GM12878 (cell line): ENCODE data around the gene CUL4A. TPM values are rescaled to one million over a fixed set of nuclear protein-coding genes. Genes with fewer than 3 reads are reported as not detected.
A peak's percentile ranks its signal among the peaks of the same experiment; 100 is the strongest.

Experiments used
- ATAC-seq: fragments of 200-7000 bp; cut with Tn5 transposase; 3 replicates; pipeline ENCODE4 v1.9.1; 2020; ENCODE audit warnings: mild to moderate bottlenecking, moderate library complexity
- BruUV-seq: library from RNA; stranded (reverse); fragments of 400-500 nt; replicated peaks from 2 replicates; lab custom pipeline; 2021; lab: Mats Ljungman, UMichigan
- CTCF ChIA-PET: fragments of 300-600 bp; sonication (Branson Sonifier 250); formaldehyde crosslinking; extraction: SDS; loops from one replicate; lab custom pipeline; 2021; ENCODE audit warnings: inconsistent platforms; lab: Yijun Ruan, JAX
- POLR2A ChIA-PET: fragments of 350-600 bp; formaldehyde crosslinking; extraction: SDS; loops from one replicate; lab custom pipeline; 2021; ENCODE audit warnings: inconsistent platforms; lab: Charles Lee
- RAD21 ChIA-PET: fragments of 300-600 bp; sonication (Branson Sonifier 250); formaldehyde crosslinking; loops from one replicate; lab custom pipeline; 2023; ENCODE audit warnings: antibody characterized with exemption; ENCODE audit not compliant: unreplicated experiment; lab: Charles Lee
- SMC1A ChIA-PET: fragments of 300-600 bp; sonication (Branson Sonifier 250); formaldehyde crosslinking; loops from one replicate; lab custom pipeline; 2023; ENCODE audit not compliant: unreplicated experiment, uncharacterized antibody; lab: Charles Lee
- DNase-seq: peaks from one replicate; pipeline ENCODE4 v3.0.0-alpha.2; 2011; ENCODE audit warnings: low read depth, low spot score
- FAIRE-seq: peaks from 3 replicates; lab custom pipeline; 2011; peaks lifted over from hg19 to GRCh38; lab: Jason Lieb, UNC
- H2AFZ ChIP-seq: 2 replicates; pipeline ENCODE4 v1.6.0; 2011; ENCODE audit warnings: low read depth, low read length, control low read depth; ENCODE audit not compliant: control insufficient read depth
- H3K27ac ChIP-seq: 2 replicates; pipeline ENCODE4 v1.5.1; 2011; ENCODE audit warnings: control low read depth; ENCODE audit not compliant: control insufficient read depth, insufficient read depth
- H3K27me3 ChIP-seq, 2 experiments: replicated peaks in 1 of 2; 2 replicates each; pipeline versions ENCODE4 v1.6.0 to v1.6.1; 2011; ENCODE audit warnings: low read length in 1 of 2; ENCODE audit not compliant: control insufficient read depth in 2 of 2, insufficient read depth in 2 of 2
- H3K36me3 ChIP-seq, 2 experiments: 2 replicates each; pipeline ENCODE4 v1.5.1; 2011; ENCODE audit warnings: low read length in 1 of 2; ENCODE audit not compliant: control insufficient read depth in 2 of 2, insufficient read depth in 2 of 2
- H3K4me1 ChIP-seq: 2 replicates; pipeline ENCODE4 v1.6.1; 2011; ENCODE audit warnings: mild to moderate bottlenecking, low read length, moderate library complexity, mixed read lengths; ENCODE audit not compliant: control insufficient read depth, insufficient read depth
- H3K4me2 ChIP-seq: 2 replicates; pipeline ENCODE4 v1.6.0; 2011; ENCODE audit warnings: control low read depth; ENCODE audit not compliant: control insufficient read depth, insufficient read depth
- H3K4me3 ChIP-seq: fragments of 200-600 bp; sonication (generic); 2 replicates; pipeline ENCODE4 v1.5.1; 2016
- H3K79me2 ChIP-seq: 2 replicates; pipeline ENCODE4 v1.6.0; 2011; ENCODE audit warnings: low read length; ENCODE audit not compliant: control insufficient read depth, insufficient read depth
- H3K9ac ChIP-seq: 2 replicates; pipeline ENCODE4 v1.8.0; 2011; ENCODE audit warnings: low read length, control low read depth, mixed read lengths; ENCODE audit not compliant: control insufficient read depth, insufficient read depth
- H3K9me3 ChIP-seq: replicated peaks from 3 replicates; pipeline ENCODE4 v1.5.1; 2011; ENCODE audit warnings: mild to moderate bottlenecking, low read length; ENCODE audit not compliant: control insufficient read depth, insufficient read depth
- H4K20me1 ChIP-seq: 2 replicates; pipeline ENCODE4 v1.6.0; 2011; ENCODE audit not compliant: control insufficient read depth, insufficient read depth
- BACH1 ChIP-seq: fragments of 450-650 bp; IDR thresholded peaks from 2 replicates; pipeline ENCODE4 v1.6.1; 2017; ENCODE audit warnings: mild to moderate bottlenecking, borderline replicate concordance
- BCL3 ChIP-seq: IDR thresholded peaks from 2 replicates; pipeline ENCODE4 v1.6.1; 2011; ENCODE audit warnings: borderline replicate concordance, low read depth, mild to moderate bottlenecking, moderate library complexity, low read length; ENCODE audit not compliant: insufficient read depth, poor library complexity, severe bottlenecking
- CREB1 ChIP-seq: IDR thresholded peaks from 2 replicates; pipeline ENCODE4 v1.6.1; 2012; ENCODE audit warnings: low read depth, mild to moderate bottlenecking, inconsistent platforms
- MTA3 ChIP-seq: IDR thresholded peaks from 2 replicates; pipeline ENCODE4 v1.6.1; 2012; ENCODE audit warnings: low read length, inconsistent platforms, borderline replicate concordance
- NFXL1 ChIP-seq: fragments of 450-650 bp; IDR thresholded peaks from 2 replicates; pipeline ENCODE4 v1.6.1; 2017; ENCODE audit warnings: antibody characterized with exemption, mild to moderate bottlenecking, borderline replicate concordance
- TCF3 ChIP-seq: IDR thresholded peaks from 2 replicates; pipeline ENCODE4 v1.6.1; 2012; ENCODE audit warnings: low read depth, mild to moderate bottlenecking, low read length, borderline replicate concordance; ENCODE audit not compliant: insufficient read depth
- WGBS: methylation state at CpG from one replicate; pipeline ENCODE4 v1.1.6; 2016; ENCODE audit warnings: low lambda C conversion rate; ENCODE audit not compliant: insufficient replicate concordance, insufficient coverage; ENCODE audit errors: missing lambda C conversion rate; 5-methylcytosine and 5-hydroxymethylcytosine counted together
- in situ Hi-C: fragments of 300-500 bp; cut with MboI; formaldehyde crosslinking; loops from 9 replicates; pipeline ENCODE4 v1.14.3; 2018; ENCODE audit warnings: mixed read lengths
- intact Hi-C: fragments of 100-400 bp; cut with micrococcal nuclease; formaldehyde crosslinking; loops from one replicate; pipeline ENCODE4 v1.14.2; 2022; ENCODE audit not compliant: unreplicated experiment
- polyA plus RNA-seq, 11 experiments: library from polyadenylated mRNA; depleted of rRNA in 4 of 11; unstranded in 6 of 11; stranded (reverse) in 5 of 11; fragments of >200 nt; fragmentation: Nextera tagmentation in 4 of 11; fragmentation: Illumina TruSeq in 1 of 11; extraction: Ambion mirVana in 4 of 11; extraction: Trizol in 1 of 11; gene quantifications; 1 replicate in 1 of 11; 2 replicates in 10 of 11; pipeline versions ENCODE4 v1.2.1 to v1.2.3, GENCODE V29; 2011 to 2016; ENCODE audit warnings: inconsistent platforms in 2 of 11, missing spikeins in 2 of 11, low read depth in 1 of 11
- total RNA-seq, 4 experiments: library from RNA; depleted of rRNA in 3 of 4; stranded (reverse); fragments of >200 nt in 3 of 4; fragmentation: Illumina TruSeq in 1 of 4; extraction: Trizol in 1 of 4; gene quantifications; 2 replicates each; pipeline versions ENCODE4 v1.2.1 to v1.2.3, GENCODE V29; 2013 to 2021

CUL4A gene
- total and polyA plus RNA-seq, 10 of the 15 experiments (the other 5 are each of a cell fraction or from before 2014, with no cell fraction given), result 19.7 to 74.3 (median 55.6) TPM

- H3K27me3 ChIP-seq, result no peaks in the 10 kb centered on the region
- WGBS, result 87% methylated on average over 5 of the region's 5 CpGs
- RAD21 ChIA-PET, result no interaction called here
- no peak overlapping the region for H2AFZ ChIP-seq
- no peaks in the 10 kb centered on the region for H3K9me3 ChIP-seq
- SMC1A ChIA-PET, result no interaction called here
- intact Hi-C loops (loop anchor here (10.0 kb wide), 1 partner anchor 260 kb away; no protein-coding TSS in a partner anchor), in situ Hi-C loops (no loop called here)
- DNase-seq, result no peak
- TF ChIP-seq TCF3 (no peak), CREB1 (no peak), NFXL1 (no peak)
- no TSS peak for BruUV-seq
- CTCF ChIA-PET, result interaction anchor here (0.6 kb wide), 1 partner anchor 94 kb away, joined by 3 read pairs; no protein-coding TSS in a partner anchor
- no peak overlapping the region for H3K9ac ChIP-seq
- no peak overlapping the region for H3K27ac ChIP-seq
- H3K36me3 ChIP-seq, result peaks cover 0 to 1% of the 10 kb centered on the region in 2 experiments; a peak in 2 of 4 replicates
- no peak overlapping the region for H3K4me3 ChIP-seq
- FAIRE-seq, result no peak
- H4K20me1 ChIP-seq, result no peaks in the 10 kb centered on the region
- no peak for ATAC-seq
- POLR2A ChIA-PET, result interaction anchor here (1.0 kb wide), 1 partner anchor 19 kb away, joined by 3 read pairs; no protein-coding TSS in a partner anchor
- no peaks in the 10 kb centered on the region for H3K4me1 ChIP-seq
- no peak overlapping the region for H3K4me2 ChIP-seq
- H3K79me2 ChIP-seq, result peaks cover 47% of the 10 kb centered on the region
Observed at GRCh38 chr13:113204378-113204734, 5.1 kb upstream of the CUL4A start.

DNA sequence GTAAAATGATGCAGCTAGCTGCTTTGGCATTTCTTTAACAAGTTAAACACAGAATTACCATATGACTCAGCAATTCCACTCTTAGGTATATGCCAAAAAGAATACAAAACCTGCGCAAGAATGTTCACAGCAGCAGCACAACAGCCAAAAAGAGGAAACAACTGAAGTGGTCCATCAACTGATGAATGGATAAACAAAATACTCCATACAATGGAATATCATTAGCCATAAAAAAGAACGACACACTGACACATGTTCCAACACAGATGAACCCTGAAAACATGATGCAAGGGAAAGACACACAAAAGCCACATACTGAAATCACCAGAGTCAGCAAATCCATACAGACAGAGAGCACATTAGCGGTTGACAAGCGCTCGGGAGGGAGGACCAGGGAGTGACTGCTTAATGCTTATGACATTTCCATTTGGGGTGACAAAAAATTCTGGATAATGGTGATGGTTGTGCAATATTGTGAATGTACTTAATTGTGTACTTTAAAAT is 3.9 kb upstream of the CUL4A start:
- ChIA-PET RAD21 (no interaction called here), POLR2A (no interaction called here), CTCF (no interaction called here), SMC1A (no interaction called here)
- intact Hi-C loops (loop anchor here (5.0 to 10.0 kb wide), 3 partner anchors 53 to 377 kb away; partner anchors contain the start of gene TFDP1), in situ Hi-C loops (no loop called here)
- H3K27me3 ChIP-seq, result no peaks in the 10 kb centered on the region
- H3K4me2 ChIP-seq, result peak overlapping the region; percentile 37
- FAIRE-seq, result no peak
- no peak for ATAC-seq
- TF ChIP-seq BACH1 (peak; percentile 64; the same call in 1 of the 2 replicates), MTA3 (no peak), BCL3 (no peak)
- H3K4me1 ChIP-seq, result no peaks in the 10 kb centered on the region
- peaks cover 56% of the 10 kb centered on the region for H3K79me2 ChIP-seq
- no peaks in the 10 kb centered on the region for H4K20me1 ChIP-seq
- H3K27ac ChIP-seq, result no peak overlapping the region
- H3K9me3 ChIP-seq, result no peaks in the 10 kb centered on the region
- no peak for DNase-seq
- H3K9ac ChIP-seq, result no peak overlapping the region
- 72% methylated on average over 5 of the region's 5 CpGs for WGBS
- no peak overlapping the region for H3K4me3 ChIP-seq
- H2AFZ ChIP-seq, result no peak overlapping the region
- no TSS peak for BruUV-seq
- H3K36me3 ChIP-seq, result no peaks in the 10 kb centered on the region; a peak in 1 of 4 replicates
